GM08714 (cell line): ENCODE data around the gene DNMT3A.

ENCODE experiments used
- H3K4me3 ChIP-seq: fragments of 200-500 bp; sonication (Bioruptor generic); 2 replicates; pipeline ENCODE4 v1.5.1; 2014; ENCODE audit warnings: mild to moderate bottlenecking, low read length, inconsistent platforms
- ZNF274 ChIP-seq: IDR thresholded peaks from 2 replicates; pipeline ENCODE4 v1.6.1; 2012; ENCODE audit warnings: mild to moderate bottlenecking, low read depth, low read length

DNMT3A gene

GRCh38 chr2:25332571-25332970, 9.2 kb downstream of the DNMT3A start:
- no peak overlapping the region for H3K4me3 ChIP-seq

GRCh38 chr2:25331686-25332365, 9.9 kb downstream of the DNMT3A start:
- H3K4me3 ChIP-seq: no peak overlapping the region
- no peak for TF ChIP-seq ZNF274

More at GRCh38 chr2:25332571-25332970, 9.2 kb downstream of the DNMT3A start:
- TF ChIP-seq ZNF274: no peak

- TF ChIP-seq ZNF274: no peak
- no peak overlapping the region for H3K4me3 ChIP-seq
These were observed 10.8 kb downstream of the DNMT3A start for GRCh38 chr2:25330937-25331336.

GRCh38 chr2:25330273-25330672, 11.5 kb downstream of the DNMT3A start:
- TF ChIP-seq ZNF274: no peak

GRCh38 chr2:25328152-25329085, 13.3 kb downstream of the DNMT3A start:
- TF ChIP-seq ZNF274: no peak
- H3K4me3 ChIP-seq: no peak overlapping the region

More at GRCh38 chr2:25330273-25330672, 11.5 kb downstream of the DNMT3A start:
- no peak overlapping the region for H3K4me3 ChIP-seq

GRCh38 chr2:25326326-25327013, 15.3 kb downstream of the DNMT3A start:
- H3K4me3 ChIP-seq: no peak overlapping the region
- no peak for TF ChIP-seq ZNF274

- no peak for TF ChIP-seq ZNF274
- H3K4me3 ChIP-seq: no peak overlapping the region
These were observed 16.7 kb downstream of the DNMT3A start for GRCh38 chr2:25324905-25325592.

GRCh38 chr2:25324251-25324650, 17.5 kb downstream of the DNMT3A start:
- no peak for TF ChIP-seq ZNF274
- H3K4me3 ChIP-seq: no peak overlapping the region

GRCh38 chr2:25323610-25324189, 18.0 kb downstream of the DNMT3A start:
- no peak overlapping the region for H3K4me3 ChIP-seq
- TF ChIP-seq ZNF274: no peak

GRCh38 chr2:25323042-25323514, 18.6 kb downstream of the DNMT3A start:
- no peak for TF ChIP-seq ZNF274
- H3K4me3 ChIP-seq: no peak overlapping the region

- TF ChIP-seq ZNF274: no peak
- no peak overlapping the region for H3K4me3 ChIP-seq
These were observed 19.4 kb downstream of the DNMT3A start for GRCh38 chr2:25322312-25322711.

- no peak for TF ChIP-seq ZNF274
- no peak overlapping the region for H3K4me3 ChIP-seq
These were observed 21.6 kb downstream of the DNMT3A start for GRCh38 chr2:25320077-25320476.

- TF ChIP-seq ZNF274: no peak
- no peak overlapping the region for H3K4me3 ChIP-seq
These were observed 25.6 kb downstream of the DNMT3A start for GRCh38 chr2:25316101-25316500.
